Ovary (tissue), 3 donors: ENCODE results near the gene GRIK1.

Source experiments
- EP300 ChIP-seq: sonication (generic); formaldehyde crosslinking; IDR thresholded peaks from one replicate; pipeline ENCODE4 v1.6.1; 2017; ENCODE audit warnings: antibody characterized with exemption
- POLR2A ChIP-seq: fragments of 450-650 bp; IDR thresholded peaks from one replicate; pipeline ENCODE4 v1.6.1; 2017; ENCODE audit warnings: antibody characterized with exemption, mild to moderate bottlenecking, moderate library complexity
- TF ChIP-seq, protein P1 (sequence below), 3 donors: fragments of 450-650 bp in 2 of 3; fragments of 200-600 bp in 1 of 3; IDR thresholded peaks; one replicate each; pipeline versions ENCODE4 v1.5.1 to v1.8.0; 2016 to 2022; ENCODE audit warnings: antibody characterized with exemption in 3 of 3, mild to moderate bottlenecking in 1 of 3
- donor health status: DM: no; HTN: no; CAD: no.

- TF ChIP-seq POLR2A, result no peak
- TF ChIP-seq, protein P1, sequence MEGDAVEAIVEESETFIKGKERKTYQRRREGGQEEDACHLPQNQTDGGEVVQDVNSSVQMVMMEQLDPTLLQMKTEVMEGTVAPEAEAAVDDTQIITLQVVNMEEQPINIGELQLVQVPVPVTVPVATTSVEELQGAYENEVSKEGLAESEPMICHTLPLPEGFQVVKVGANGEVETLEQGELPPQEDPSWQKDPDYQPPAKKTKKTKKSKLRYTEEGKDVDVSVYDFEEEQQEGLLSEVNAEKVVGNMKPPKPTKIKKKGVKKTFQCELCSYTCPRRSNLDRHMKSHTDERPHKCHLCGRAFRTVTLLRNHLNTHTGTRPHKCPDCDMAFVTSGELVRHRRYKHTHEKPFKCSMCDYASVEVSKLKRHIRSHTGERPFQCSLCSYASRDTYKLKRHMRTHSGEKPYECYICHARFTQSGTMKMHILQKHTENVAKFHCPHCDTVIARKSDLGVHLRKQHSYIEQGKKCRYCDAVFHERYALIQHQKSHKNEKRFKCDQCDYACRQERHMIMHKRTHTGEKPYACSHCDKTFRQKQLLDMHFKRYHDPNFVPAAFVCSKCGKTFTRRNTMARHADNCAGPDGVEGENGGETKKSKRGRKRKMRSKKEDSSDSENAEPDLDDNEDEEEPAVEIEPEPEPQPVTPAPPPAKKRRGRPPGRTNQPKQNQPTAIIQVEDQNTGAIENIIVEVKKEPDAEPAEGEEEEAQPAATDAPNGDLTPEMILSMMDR (IDR thresholded peaks at IDR 0.05), result no peak
- TF ChIP-seq EP300, result no peak
Observed at GRCh38 chr21:29645666-29646553, 293.9 kb downstream of the GRIK1 start.
